Mucosa of gallbladder (tissue), 1 donor: ENCODE results near the gene DTNB. TPM values are rescaled to one million over a fixed set of nuclear protein-coding genes. Genes with fewer than 3 reads are reported as not detected.
A peak's percentile ranks its signal among the peaks of the same experiment; 100 is the strongest.
"Not testable (repeated sequence)": the region's sequence is repeated elsewhere in the genome, so short reads cannot be mapped to it uniquely, and the experiment has no call there.

Experiments used
- DNase-seq: peaks from one replicate; pipeline ENCODE4 v3.0.0-alpha.2; 2020; ENCODE audit warnings: low spot score
- total RNA-seq: library from RNA; stranded (reverse); gene quantifications from one replicate; pipeline ENCODE4 v1.2.1, GENCODE V29; 2021
- donor health status: DM: no; HTN: no; CAD: no.

DTNB gene
- total RNA-seq, 1 donor from 2014 or later = 35.9 TPM

DNA sequence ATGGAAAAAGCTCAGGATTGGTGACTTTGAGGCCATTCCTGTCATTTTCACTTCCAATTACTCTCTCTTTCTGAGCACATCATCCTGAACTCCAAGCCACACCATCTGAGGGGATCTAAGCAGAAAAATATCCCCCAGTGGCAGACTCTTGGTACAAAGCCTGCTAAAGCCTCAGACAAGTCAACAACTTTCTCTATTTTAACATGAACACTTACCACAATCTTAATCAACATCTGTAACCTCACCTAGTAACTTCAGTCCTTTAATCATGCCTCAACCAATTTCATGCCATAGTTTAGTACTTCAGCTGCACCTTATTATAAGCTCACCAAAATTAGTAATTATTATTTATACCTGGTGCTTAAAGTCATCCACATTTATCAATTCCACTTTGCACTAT is 128.9 kb downstream of the DTNB start:
- no peak for DNase-seq

DNA sequence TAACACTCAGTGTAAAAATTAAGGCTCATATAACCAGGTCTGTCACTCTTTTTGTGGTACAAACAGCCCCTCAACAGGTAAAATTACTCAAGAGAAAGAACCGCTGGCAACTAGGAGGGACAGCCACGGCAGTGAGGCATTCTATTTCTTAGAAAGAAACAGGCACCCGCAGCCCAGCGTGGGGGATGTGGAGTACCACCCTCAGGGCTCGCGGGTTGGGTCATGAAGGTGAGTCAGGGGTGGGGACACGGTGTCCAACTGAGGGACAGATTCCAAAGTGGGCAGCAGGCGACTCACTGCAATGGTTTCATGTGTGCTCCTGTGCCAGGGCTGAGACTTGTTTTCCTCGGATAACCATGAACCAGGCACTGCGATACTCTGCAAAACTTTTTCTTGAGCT is 129.4 kb downstream of the DTNB start:
- no peak for DNase-seq

DNA sequence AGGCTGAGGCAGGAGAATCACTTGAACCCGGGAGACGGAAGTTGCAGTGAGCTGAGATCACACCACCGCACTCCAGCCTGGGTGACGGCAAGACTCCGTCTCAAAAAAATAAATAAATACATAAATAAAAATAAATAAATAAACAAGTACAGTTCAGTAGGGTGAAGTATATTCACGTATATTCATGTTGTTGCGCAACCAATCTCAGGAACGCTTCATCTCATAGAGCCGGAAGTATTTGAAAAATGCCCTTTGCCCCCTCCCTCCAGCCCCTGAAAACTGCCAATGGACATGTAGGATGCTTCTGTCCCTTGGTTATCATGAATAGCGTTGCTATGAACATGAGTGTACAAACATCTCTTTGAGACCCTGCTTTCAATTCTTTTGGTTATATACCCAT is 132.0 kb downstream of the DTNB start:
- DNase-seq = no peak

- no peak for DNase-seq
Observed at GRCh38 chr2:25539136-25539535, 134.2 kb downstream of the DTNB start.

DNA sequence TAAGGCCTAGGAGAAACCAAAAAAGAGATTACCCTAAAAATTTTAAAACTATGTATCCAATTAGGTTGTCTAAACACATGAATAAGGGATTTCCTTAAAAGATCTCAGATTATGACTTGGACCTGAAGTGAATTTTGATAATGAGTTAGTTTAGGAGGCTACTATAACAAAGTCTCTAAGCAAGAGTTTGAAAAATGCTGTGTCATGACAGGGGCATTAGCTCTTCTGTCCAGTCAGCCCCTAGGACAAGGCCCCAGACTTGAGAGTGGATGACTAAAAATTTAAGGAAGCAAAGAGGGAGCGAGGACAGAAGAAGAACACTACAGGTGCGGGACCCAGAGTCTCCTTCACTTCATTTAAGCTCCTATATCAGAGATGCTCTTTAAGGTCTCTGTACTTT is 135.9 kb downstream of the DTNB start:
- no peak for DNase-seq

DNA sequence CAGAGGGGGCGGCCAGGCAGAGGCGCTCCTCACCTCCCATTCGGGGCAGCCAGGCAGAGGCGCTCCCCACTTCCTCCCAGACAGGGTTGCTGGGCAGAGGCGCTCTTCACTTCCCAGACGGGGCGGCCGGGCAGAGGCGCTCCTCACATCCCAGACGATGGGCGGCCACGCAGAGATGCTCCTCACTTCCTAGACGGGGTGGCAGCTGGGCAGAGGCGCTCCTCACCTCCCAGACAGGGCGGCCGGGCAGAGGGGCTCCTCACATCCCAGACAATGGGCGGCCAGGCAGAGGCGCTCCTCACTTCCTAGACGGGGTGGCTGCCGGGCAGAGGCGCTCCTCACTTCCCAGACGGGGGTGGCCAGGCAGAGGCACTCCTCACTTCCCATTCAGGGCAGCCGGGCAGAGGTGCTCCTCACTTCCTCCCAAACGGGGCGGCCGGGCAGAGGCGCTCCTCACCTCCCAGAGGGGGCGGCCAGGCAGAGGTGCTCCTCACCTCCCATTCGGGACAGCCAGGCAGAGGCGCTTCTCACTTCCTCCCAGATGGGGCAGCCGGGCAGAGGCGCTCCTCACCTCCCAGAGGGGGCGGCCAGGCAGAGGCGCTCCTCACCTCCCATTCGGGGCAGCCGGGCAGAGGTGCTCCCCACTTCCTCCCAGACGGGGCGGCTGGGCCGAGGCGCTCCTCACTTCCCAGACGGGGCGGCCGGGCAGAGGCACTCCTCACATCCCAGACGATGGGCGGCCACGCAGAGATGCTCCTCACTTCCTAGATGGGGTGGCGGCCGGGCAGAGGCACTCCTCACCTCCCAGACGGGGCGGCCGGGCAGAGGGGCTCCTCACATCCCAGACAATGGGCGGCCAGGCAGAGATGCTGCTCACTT is 137.7 kb downstream of the DTNB start:
- DNase-seq = not testable (repeated sequence)

DNA sequence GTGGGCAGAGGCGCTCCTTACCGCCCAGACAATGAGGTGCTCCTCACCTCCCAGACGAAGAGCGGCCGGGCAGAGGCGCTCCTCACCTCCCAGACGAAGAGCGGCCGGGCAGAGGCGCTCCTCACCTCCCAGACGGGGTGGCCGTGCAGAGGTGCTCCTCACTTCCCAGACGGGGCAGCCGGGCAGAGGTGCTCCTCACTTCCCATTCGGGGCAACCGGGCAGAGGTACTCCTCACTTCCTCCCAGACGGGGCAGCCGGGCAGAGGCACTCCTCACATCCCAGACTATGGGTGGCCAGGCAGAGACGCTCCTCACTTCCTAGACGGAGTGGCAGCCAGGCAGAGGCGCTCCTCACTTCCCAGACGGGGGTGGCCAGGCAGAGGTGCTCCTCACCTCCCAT is 138.4 kb downstream of the DTNB start:
- DNase-seq = not testable (repeated sequence)

- DNase-seq = no peak
Observed at GRCh38 chr2:25534455-25534854, 138.9 kb downstream of the DTNB start.

GRCh38 chr2:25533771-25534170 is 139.6 kb downstream of the DTNB start:
- DNase-seq = not testable (repeated sequence)

GRCh38 chr2:25532521-25532920 is 140.9 kb downstream of the DTNB start:
- DNase-seq = no peak

DNA sequence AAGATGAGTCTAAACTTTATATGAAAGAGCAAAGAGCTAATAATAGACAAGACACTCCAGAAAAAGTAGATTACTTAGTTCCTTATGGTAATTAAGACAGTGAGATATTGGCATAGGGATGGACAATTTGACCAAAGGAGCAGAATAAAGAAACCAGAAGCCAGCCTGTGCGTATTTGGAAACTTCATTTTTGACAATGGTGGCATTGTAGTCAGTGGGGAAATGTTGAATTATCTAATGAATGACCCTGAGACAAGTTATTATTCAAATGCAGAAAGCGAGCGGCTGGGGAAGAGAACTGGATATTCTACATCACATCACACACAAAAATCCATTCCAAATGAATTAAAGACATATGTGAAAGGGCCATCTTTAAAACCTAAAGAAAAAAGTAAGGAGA is 144.3 kb downstream of the DTNB start:
- DNase-seq = no peak

- DNase-seq = no peak
Observed at GRCh38 chr2:25528173-25528572, 145.2 kb downstream of the DTNB start.

DNA sequence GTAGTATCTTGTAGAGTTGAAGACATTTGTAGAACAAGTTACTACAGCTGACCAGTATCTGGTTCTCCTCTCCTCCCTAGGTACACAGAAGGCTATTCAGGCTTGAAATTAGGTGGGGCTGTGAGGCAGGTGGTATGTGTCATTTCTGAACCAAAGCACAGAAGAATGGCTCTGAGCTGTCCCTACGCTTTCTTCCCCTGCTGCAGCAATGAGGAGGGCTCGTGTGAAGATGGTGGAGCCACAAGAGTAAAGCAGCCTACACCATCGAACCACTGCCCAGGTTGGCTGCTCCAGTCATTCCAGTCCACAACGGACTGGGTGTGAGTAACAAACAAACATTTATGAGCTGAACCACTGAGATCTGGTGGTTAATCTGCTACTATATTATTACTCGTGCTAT is 148.9 kb downstream of the DTNB start:
- DNase-seq = no peak

- no peak for DNase-seq
Observed at GRCh38 chr2:25523060-25523459, 150.3 kb downstream of the DTNB start.

DNA sequence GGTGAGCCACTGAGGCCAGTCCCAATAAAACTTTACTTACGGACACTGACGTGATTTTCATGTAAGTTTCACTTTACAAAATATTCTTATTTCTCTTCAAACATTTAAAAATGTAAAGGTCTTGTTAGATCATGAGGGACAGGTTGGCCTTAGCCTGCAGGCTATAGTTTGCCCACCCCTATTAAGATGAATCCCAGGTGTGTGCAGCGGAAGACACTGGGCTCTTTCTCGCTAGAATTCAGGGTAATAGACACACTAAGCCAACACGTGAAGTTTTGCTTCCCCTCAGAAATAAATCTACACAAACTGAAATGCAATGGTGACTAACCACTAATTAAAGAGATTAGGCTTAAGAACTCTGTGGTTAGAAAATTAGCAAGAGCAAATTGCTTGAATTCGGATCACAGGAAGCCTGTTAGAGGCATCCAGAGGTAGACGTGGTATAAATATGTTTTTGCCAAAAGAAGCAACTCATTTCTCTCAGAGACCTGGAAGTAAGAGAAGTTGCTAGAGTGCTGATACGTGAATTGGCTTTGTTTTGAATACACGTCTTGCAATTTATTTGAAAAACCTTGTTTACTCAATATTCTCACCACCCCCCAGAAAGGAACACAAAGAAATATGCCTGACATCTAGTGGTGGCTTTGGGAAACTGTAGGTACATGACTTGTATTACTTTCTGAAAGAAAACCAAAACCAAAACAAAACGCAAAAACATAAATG is 151.6 kb downstream of the DTNB start:
- peak; percentile 47 for DNase-seq

- no peak for DNase-seq
Observed at GRCh38 chr2:25521126-25521525, 152.3 kb downstream of the DTNB start.

GRCh38 chr2:25517701-25518100 is 155.7 kb downstream of the DTNB start:
- DNase-seq = no peak

- DNase-seq = no peak
Observed at GRCh38 chr2:25514043-25514637, 159.2 kb downstream of the DTNB start.

- no peak for DNase-seq
Observed at GRCh38 chr2:25512707-25513106, 160.7 kb downstream of the DTNB start.

- DNase-seq = no peak
Observed at GRCh38 chr2:25506226-25506625, 167.2 kb downstream of the DTNB start.

DNA sequence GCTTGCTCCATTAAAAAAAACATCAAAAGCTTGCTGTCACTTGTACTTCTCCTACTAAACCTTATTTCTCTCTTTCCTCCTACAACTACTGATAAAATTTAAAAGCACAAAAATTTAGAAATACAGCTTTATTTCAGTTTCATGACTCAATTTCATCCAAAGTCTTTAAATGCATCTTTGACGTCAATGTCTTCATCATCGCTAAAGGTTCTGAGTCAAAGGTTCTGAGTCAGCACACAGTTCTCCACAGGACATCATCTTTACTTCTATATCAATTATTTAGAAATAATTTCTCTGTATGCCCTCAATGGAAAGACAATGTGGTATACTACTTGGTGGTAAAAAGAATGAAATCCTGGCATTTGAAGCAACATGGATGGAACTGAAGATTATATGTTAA is 167.8 kb downstream of the DTNB start:
- DNase-seq = no peak

DNA sequence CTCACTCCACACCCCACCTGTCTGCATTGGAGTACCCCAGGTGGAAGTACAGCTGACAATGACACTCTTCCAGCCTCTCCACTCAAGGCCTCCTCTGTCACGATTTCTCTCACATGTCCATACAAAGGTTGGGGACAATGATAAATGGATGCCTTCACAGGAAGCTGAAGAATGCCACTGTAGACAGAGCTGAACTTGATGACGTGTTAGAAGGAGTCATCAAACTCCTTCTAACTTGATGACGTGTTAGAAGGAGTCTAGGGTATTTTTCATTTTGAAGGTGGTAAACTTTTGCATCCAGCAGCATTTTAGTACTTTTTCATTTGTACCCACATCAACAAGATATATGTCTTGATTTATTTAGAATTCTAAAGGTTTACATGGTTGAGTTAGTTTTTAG is 168.2 kb downstream of the DTNB start:
- no peak for DNase-seq

DNA sequence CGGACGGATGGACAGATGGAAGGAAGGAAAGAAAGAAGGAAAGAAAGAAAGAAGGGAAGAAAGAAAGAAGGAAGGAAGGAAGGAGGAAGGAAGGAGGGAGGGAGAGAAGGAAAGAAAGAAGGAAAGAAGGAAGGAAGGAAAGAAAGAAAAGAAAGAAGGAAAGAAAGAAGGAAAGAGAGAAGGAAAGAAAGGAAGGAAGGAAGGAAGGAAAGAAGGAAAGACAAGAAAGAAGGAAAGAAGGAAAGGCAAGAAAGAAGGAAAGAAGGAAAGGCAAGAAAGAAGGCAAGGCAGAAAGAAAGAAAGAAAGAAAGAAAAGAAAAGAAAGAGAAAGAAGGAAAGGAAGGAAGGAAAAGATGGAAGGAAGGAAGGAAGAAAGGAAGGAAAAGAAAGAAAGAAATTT is 169.1 kb downstream of the DTNB start:
- DNase-seq = no peak
